ENCODE results near the gene MAN2A2. TPM values are rescaled to one million over a fixed set of nuclear protein-coding genes. Genes with fewer than 3 reads are reported as not detected.

MAN2A2 gene
- total RNA-seq, 1 experiment from 2014 or later, result 27.4 TPM

- no peak overlapping the region for H2AFZ ChIP-seq (ENCODE audit: low read length)
- H3K4me1 ChIP-seq (ENCODE audit: insufficient read depth, low read length), result peaks cover 1% of the 10 kb centered on the region; the same call in 1 of the 2 replicates
- H4K8ac ChIP-seq (replicated peaks; ENCODE audit: insufficient read length, low read depth, low read length), result no peak overlapping the region
- H2AK5ac ChIP-seq (ENCODE audit: insufficient read length, low read length), result no peak overlapping the region
- no peaks in the 10 kb centered on the region for H3K27me3 ChIP-seq (ENCODE audit: insufficient read depth, low read length)
- H3K56ac ChIP-seq (ENCODE audit: insufficient read length, low read depth, low read length), result no peak overlapping the region
- Mint-ChIP-seq H3K27ac (no peak overlapping the region), H3K36me3 (ENCODE audit: insufficient read depth in 1 of 3, low read depth in 3 of 3) (peaks cover 20 to 44% (median 33%) of the 10 kb centered on the region in 3 experiments; a peak in 6 of 7 replicates), H3K4me1 (peaks cover 14 to 19% of the 10 kb centered on the region in 2 experiments), H3K9me3 (no peaks in the 10 kb centered on the region), H3K27me3 (ENCODE audit: low read depth) (no peaks in the 10 kb centered on the region), H3K4me3 (no peak overlapping the region)
- H4K91ac ChIP-seq (ENCODE audit: insufficient read length, low read depth, low read length), result no peak overlapping the region
- H3K27ac ChIP-seq (ENCODE audit: insufficient read length, low read depth, low read length), result no peak overlapping the region
- H2BK120ac ChIP-seq (ENCODE audit: low read depth, low read length, poor library complexity, severe bottlenecking), result no peak overlapping the region
- H2BK15ac ChIP-seq (ENCODE audit: low read depth, low read length), result no peak overlapping the region
- H3K79me2 ChIP-seq (ENCODE audit: insufficient read depth, low read length), result no peaks in the 10 kb centered on the region
- TF ChIP-seq CTCF (conservative IDR thresholded peaks at IDR 0.05), result no peak
- no peak overlapping the region for H4K5ac ChIP-seq (ENCODE audit: insufficient read length, low read depth, low read length)
- H3K9me3 ChIP-seq (ENCODE audit: control insufficient read depth, low read depth, low read length), result no peaks in the 10 kb centered on the region
- no peak overlapping the region for H2BK5ac ChIP-seq (ENCODE audit: insufficient read length, low read length)
- no peak overlapping the region for H2BK20ac ChIP-seq (ENCODE audit: low read depth, low read length, poor library complexity, severe bottlenecking)
- no peak overlapping the region for H3K23ac ChIP-seq (ENCODE audit: insufficient read length, low read depth, low read length)
- no peaks in the 10 kb centered on the region for H4K20me1 ChIP-seq (ENCODE audit: control insufficient read depth, insufficient read depth, insufficient read length)
- H3T11ph ChIP-seq (ENCODE audit: low read length), result no peak overlapping the region
- H3K79me1 ChIP-seq (ENCODE audit: insufficient read depth, low read depth, low read length, poor library complexity, severe bottlenecking), result no peaks in the 10 kb centered on the region
- H3K14ac ChIP-seq (ENCODE audit: insufficient read depth, low read length), result no peak overlapping the region
- WGBS (ENCODE audit: extremely low coverage, insufficient read length, low lambda C conversion rate), result no CpG with 5 or more reads among the region's 14 CpGs
- no peak overlapping the region for H3K18ac ChIP-seq (ENCODE audit: insufficient read length, low read depth, low read length)
- H2BK12ac ChIP-seq (ENCODE audit: insufficient read length, low read depth, low read length), result no peak overlapping the region
- DNase-seq, result no peak
- H3K9ac ChIP-seq (ENCODE audit: extremely low read depth, insufficient read length, low read length), result no peak overlapping the region
- no peak overlapping the region for H3K4me2 ChIP-seq (ENCODE audit: insufficient read depth, insufficient read length, low read length)
- H3K4ac ChIP-seq (ENCODE audit: low read depth, low read length), result no peak overlapping the region
- H3K23me2 ChIP-seq (ENCODE audit: insufficient read length, low read depth, low read length, poor library complexity, severe bottlenecking), result no peaks in the 10 kb centered on the region
These were observed 25.1 kb upstream of the MAN2A2 start for GRCh38 chr15:90877996-90878395.

Measured in H9 (cell line).